KOPT-K1 (cell line): Measurements from ENCODE around the gene PLPP3.

ENCODE experiments used
- H3K27ac ChIP-seq: fragments of 200-600 bp; sonication (generic); 2 replicates; pipeline ENCODE4 v1.5.1; 2016; ENCODE audit warnings: antibody characterized with exemption, mild to moderate bottlenecking, low read depth, low read length; ENCODE audit not compliant: poor library complexity, severe bottlenecking
- H3K36me3 ChIP-seq: fragments of 200-600 bp; sonication (generic); 2 replicates; pipeline ENCODE4 v1.5.1; 2017; ENCODE audit warnings: antibody characterized with exemption, mild to moderate bottlenecking, low read length, moderate library complexity; ENCODE audit not compliant: insufficient read depth
- H3K9me3 ChIP-seq: fragments of 200-600 bp; sonication (generic); 2 replicates; pipeline ENCODE4 v1.5.1; 2017; ENCODE audit warnings: antibody characterized with exemption, low read length, mild to moderate bottlenecking; ENCODE audit not compliant: insufficient read depth, poor library complexity, severe bottlenecking

Gene PLPP3

GRCh38 chr1:56509713-56510641, 69.4 kb downstream of the PLPP3 start:
- Histone ChIP-seq H3K9me3 (no peaks in the 10 kb centered on the region), H3K27ac (no peak overlapping the region), H3K36me3 (no peaks in the 10 kb centered on the region)

GRCh38 chr1:56508523-56508983, 70.8 kb downstream of the PLPP3 start:
- no peaks in the 10 kb centered on the region for H3K36me3 ChIP-seq
- no peak overlapping the region for H3K27ac ChIP-seq
- H3K9me3 ChIP-seq: no peaks in the 10 kb centered on the region

GRCh38 chr1:56507925-56508522, 71.3 kb downstream of the PLPP3 start:
- H3K27ac ChIP-seq: no peak overlapping the region
- no peaks in the 10 kb centered on the region for H3K36me3 ChIP-seq
- H3K9me3 ChIP-seq: no peaks in the 10 kb centered on the region

GRCh38 chr1:56506951-56507491, 72.3 kb downstream of the PLPP3 start:
- no peak overlapping the region for H3K27ac ChIP-seq
- H3K36me3 ChIP-seq: no peaks in the 10 kb centered on the region
- no peaks in the 10 kb centered on the region for H3K9me3 ChIP-seq

GRCh38 chr1:56505792-56506743, 73.3 kb downstream of the PLPP3 start:
- Histone ChIP-seq H3K27ac (no peak overlapping the region), H3K9me3 (no peaks in the 10 kb centered on the region)

GRCh38 chr1:56502700-56503245, 76.6 kb downstream of the PLPP3 start:
- Histone ChIP-seq H3K27ac (no peak overlapping the region), H3K36me3 (no peaks in the 10 kb centered on the region), H3K9me3 (no peaks in the 10 kb centered on the region)

More at GRCh38 chr1:56505792-56506743, 73.3 kb downstream of the PLPP3 start:
- no peaks in the 10 kb centered on the region for H3K36me3 ChIP-seq

GRCh38 chr1:56501888-56502287, 77.5 kb downstream of the PLPP3 start:
- no peaks in the 10 kb centered on the region for H3K9me3 ChIP-seq
- H3K27ac ChIP-seq: no peak overlapping the region
- no peaks in the 10 kb centered on the region for H3K36me3 ChIP-seq

- H3K9me3 ChIP-seq: no peaks in the 10 kb centered on the region
- no peaks in the 10 kb centered on the region for H3K36me3 ChIP-seq
- H3K27ac ChIP-seq: no peak overlapping the region
Observed at GRCh38 chr1:56501426-56501825, 77.9 kb downstream of the PLPP3 start.

GRCh38 chr1:56496821-56497772, 82.3 kb downstream of the PLPP3 start:
- no peak overlapping the region for H3K27ac ChIP-seq
- no peaks in the 10 kb centered on the region for H3K36me3 ChIP-seq
- H3K9me3 ChIP-seq: no peaks in the 10 kb centered on the region

GRCh38 chr1:56496158-56496557, 83.2 kb downstream of the PLPP3 start:
- H3K36me3 ChIP-seq: no peaks in the 10 kb centered on the region

GRCh38 chr1:56495538-56495937, 83.8 kb downstream of the PLPP3 start:
- no peak overlapping the region for H3K27ac ChIP-seq
- no peaks in the 10 kb centered on the region for H3K36me3 ChIP-seq
- H3K9me3 ChIP-seq: no peaks in the 10 kb centered on the region

More at GRCh38 chr1:56496158-56496557, 83.2 kb downstream of the PLPP3 start:
- no peak overlapping the region for H3K27ac ChIP-seq
- no peaks in the 10 kb centered on the region for H3K9me3 ChIP-seq

- H3K36me3 ChIP-seq: no peaks in the 10 kb centered on the region
- H3K27ac ChIP-seq: no peak overlapping the region
- no peaks in the 10 kb centered on the region for H3K9me3 ChIP-seq
Observed at GRCh38 chr1:56494306-56494705, 85.1 kb downstream of the PLPP3 start.

GRCh38 chr1:56493826-56494225, 85.5 kb downstream of the PLPP3 start:
- Histone ChIP-seq H3K27ac (no peak overlapping the region), H3K36me3 (no peaks in the 10 kb centered on the region), H3K9me3 (no peaks in the 10 kb centered on the region)
